ENCODE data around the gene DNM2. TPM values are rescaled to one million over a fixed set of nuclear protein-coding genes. Genes with fewer than 3 reads are reported as not detected.

The DNM2 gene
- total and polyA plus RNA-seq, 2 of the 13 experiments (the other 11 are each of a cell fraction or from before 2014, with no cell fraction given), result 41.7 to 59.8 TPM

GRCh38 chr19:10701955-10702525, 15.8 kb upstream of the DNM2 start (continued):
- no peak for TF ChIP-seq ZSCAN31 (CRISPR knock-in tag; IDR thresholded peaks at IDR 0.05; ENCODE audit: low read depth)
- TF ChIP-seq ZNF577 (CRISPR knock-in tag; IDR thresholded peaks at IDR 0.05; ENCODE audit: borderline replicate concordance, low read depth), result no peak
- no peak for TF ChIP-seq PBX3 (CRISPR knock-in tag; IDR thresholded peaks at IDR 0.05; ENCODE audit: borderline replicate concordance)
- TF ChIP-seq HNRNPUL1 (IDR thresholded peaks at IDR 0.05; ENCODE audit: low read depth, low read length), result no peak
- TF ChIP-seq ZNF264 (CRISPR knock-in tag; IDR thresholded peaks at IDR 0.05), result no peak
- no peak for TF ChIP-seq ZNF274 (CRISPR knock-in tag; IDR thresholded peaks at IDR 0.05)
- TF ChIP-seq ZNF691 (CRISPR knock-in tag; IDR thresholded peaks at IDR 0.05; ENCODE audit: borderline replicate concordance, low read depth), result 0 out of 2 replicates have a peak, but pooled peaks have one; percentile 7
- no peak for TF ChIP-seq ZNF605 (CRISPR knock-in tag; IDR thresholded peaks at IDR 0.05)
- TF ChIP-seq ZNF558 (CRISPR knock-in tag; IDR thresholded peaks at IDR 0.05; ENCODE audit: borderline replicate concordance), result no peak
- peak; percentile 59; the same call in 1 of the 2 replicates for TF ChIP-seq ZNF501 (CRISPR knock-in tag; IDR thresholded peaks at IDR 0.05)
- no peak for TF ChIP-seq KLF9 (CRISPR knock-in tag; IDR thresholded peaks at IDR 0.05; ENCODE audit: low read depth)
- TF ChIP-seq ZNF12 (CRISPR knock-in tag; IDR thresholded peaks at IDR 0.05), result no peak
- TF ChIP-seq TAF15 (IDR thresholded peaks at IDR 0.05; ENCODE audit: low read depth, low read length, poor library complexity, severe bottlenecking), result no peak
- TF ChIP-seq ZNF550 (CRISPR knock-in tag; IDR thresholded peaks at IDR 0.05; ENCODE audit: borderline replicate concordance), result no peak
- no peak for TF ChIP-seq ZBTB14 (CRISPR knock-in tag; IDR thresholded peaks at IDR 0.05)
- TF ChIP-seq GABPA (IDR thresholded peaks at IDR 0.05; ENCODE audit: low read depth, low read length), result 0 out of 2 replicates have a peak, but pooled peaks have one; percentile 22
- peak; percentile 63 for TF ChIP-seq GABPA (CRISPR knock-in tag; IDR thresholded peaks at IDR 0.05; ENCODE audit: low read depth)

Data from HepG2 (cell line).